Fibroblast of lung (primary cell): ENCODE measurements around the gene KRT78. TPM values are rescaled to one million over a fixed set of nuclear protein-coding genes. Genes with fewer than 3 reads are reported as not detected.

Experiments used
- DNase-seq, 2 donors: peaks; one replicate each; pipeline versions ENCODE4 v3.0.0 to v3.0.0-alpha.2; 2010; ENCODE audit warnings: low read depth in 2 of 2
- H2AFZ ChIP-seq: 2 replicates; pipeline ENCODE4 v1.5.1; 2012; ENCODE audit warnings: low read length, control low read depth, inconsistent platforms
- H3K27ac ChIP-seq: 2 replicates; pipeline ENCODE4 v1.5.1; 2011; ENCODE audit warnings: low read length, control low read depth; ENCODE audit not compliant: insufficient read depth
- H3K27me3 ChIP-seq: 2 replicates; pipeline ENCODE4 v1.5.1; 2011; ENCODE audit warnings: mild to moderate bottlenecking, low read length; ENCODE audit not compliant: control insufficient read depth, insufficient read depth
- H3K36me3 ChIP-seq: 2 replicates; pipeline ENCODE4 v1.5.1; 2011; ENCODE audit warnings: low read length; ENCODE audit not compliant: control insufficient read depth, insufficient read depth
- H3K4me1 ChIP-seq: 2 replicates; pipeline ENCODE4 v1.5.1; 2011; ENCODE audit warnings: low read length; ENCODE audit not compliant: control insufficient read depth, insufficient read depth; ENCODE audit errors: extremely low read depth
- H3K4me2 ChIP-seq: 2 replicates; pipeline ENCODE4 v1.5.1; 2011; ENCODE audit warnings: low read length, control low read depth; ENCODE audit not compliant: insufficient read depth; ENCODE audit errors: extremely low read depth
- H3K4me3 ChIP-seq, 4 experiments: fragments of 200-600 bp in 1 of 4; sonication (generic) in 1 of 4; replicated peaks in 1 of 4; 2 replicates each; pipeline ENCODE4 v1.5.1; 2011 to 2016; ENCODE audit warnings: low read length in 4 of 4, low read depth in 3 of 4, mild to moderate bottlenecking in 3 of 4, control low read depth in 2 of 4, inconsistent platforms in 1 of 4, mixed read lengths in 1 of 4; ENCODE audit not compliant: insufficient read depth in 1 of 4; ENCODE audit errors: control extremely low read depth in 1 of 4
- H3K79me2 ChIP-seq: 2 replicates; pipeline ENCODE4 v1.5.1; 2012; ENCODE audit warnings: mild to moderate bottlenecking, low read length, inconsistent platforms; ENCODE audit not compliant: control insufficient read depth, insufficient read depth
- H3K9ac ChIP-seq: 2 replicates; pipeline ENCODE4 v1.5.1; 2011; ENCODE audit warnings: mild to moderate bottlenecking, low read length, control low read depth; ENCODE audit not compliant: insufficient read depth
- H3K9me3 ChIP-seq: 2 replicates; pipeline ENCODE4 v1.5.1; 2012; ENCODE audit warnings: low read depth, low read length; ENCODE audit not compliant: control insufficient read depth, insufficient read depth
- H4K20me1 ChIP-seq: 2 replicates; pipeline ENCODE4 v1.5.1; 2011; ENCODE audit warnings: low read length; ENCODE audit not compliant: control insufficient read depth, insufficient read depth; ENCODE audit errors: extremely low read depth
- CTCF ChIP-seq, 2 donors: IDR thresholded peaks in 1 of 2; conservative IDR thresholded peaks in 1 of 2; 1 replicate in 1 of 2; 2 replicates in 1 of 2; pipeline ENCODE4 v1.5.1; 2011 to 2012; ENCODE audit warnings: low read length in 2 of 2, control low read depth in 1 of 2, inconsistent platforms in 1 of 2, low read depth in 1 of 2, mild to moderate bottlenecking in 1 of 2
- EZH2 ChIP-seq: IDR thresholded peaks from 2 replicates; pipeline ENCODE4 v1.5.1; 2012; ENCODE audit warnings: low read length, control low read depth, mild to moderate bottlenecking; ENCODE audit errors: missing control alignments
- polyA plus RNA-seq, 2 donors: library from polyadenylated mRNA; depleted of rRNA in 1 of 2; stranded (reverse) in 1 of 2; unstranded in 1 of 2; fragments of >200 nt; gene quantifications; 2 replicates each; pipeline ENCODE4 v1.2.1, GENCODE V29; 2011 to 2012; ENCODE audit warnings: missing spikeins in 1 of 2
- total RNA-seq: library from RNA; depleted of rRNA; stranded (reverse); fragments of >200 nt; gene quantifications from 2 replicates; pipeline ENCODE4 v1.2.1, GENCODE V29; 2014

KRT78 gene
- total and polyA plus RNA-seq, 2 donors (not counting 1 experiment from before 2014, with no cell fraction given) = not detected

- Histone ChIP-seq H2AFZ (no peak overlapping the region), H3K9me3 (no peaks in the 10 kb centered on the region), H3K36me3 (no peaks in the 10 kb centered on the region), H3K79me2 (no peaks in the 10 kb centered on the region), H3K27me3 (no peaks in the 10 kb centered on the region), H4K20me1 (no peaks in the 10 kb centered on the region), H3K9ac (no peak overlapping the region), H3K27ac (no peak overlapping the region), H3K4me3 (no peak overlapping the region), H3K4me2 (no peak overlapping the region), H3K4me1 (no peaks in the 10 kb centered on the region)
- no peak for DNase-seq
- no peak for TF ChIP-seq CTCF (conservative IDR thresholded peaks at IDR 0.05 in 1 of 2, IDR thresholded peaks at IDR 0.05 in 1 of 2; ENCODE audit: low read depth in 1 of 2, low read length in 2 of 2)
- TF ChIP-seq EZH2 = no peak
Observed at GRCh38 chr12:52818887-52819420, 29.8 kb downstream of the KRT78 start.

- no peak overlapping the region for H3K4me2 ChIP-seq
Observed at GRCh38 chr12:52818388-52818787, 30.4 kb downstream of the KRT78 start.

GRCh38 chr12:52817699-52818238, 31.0 kb downstream of the KRT78 start:
- Histone ChIP-seq H3K4me3 (no peak overlapping the region), H4K20me1 (no peaks in the 10 kb centered on the region)
- TF ChIP-seq CTCF (conservative IDR thresholded peaks at IDR 0.05 in 1 of 2, IDR thresholded peaks at IDR 0.05 in 1 of 2; ENCODE audit: low read depth in 1 of 2, low read length in 2 of 2) (no peak), EZH2 (no peak)

More at GRCh38 chr12:52818388-52818787, 30.4 kb downstream of the KRT78 start:
- H3K27me3 ChIP-seq = no peaks in the 10 kb centered on the region
- no peaks in the 10 kb centered on the region for H3K4me1 ChIP-seq
- H3K9ac ChIP-seq = no peak overlapping the region
- H4K20me1 ChIP-seq = no peaks in the 10 kb centered on the region
- no peak for DNase-seq
- no peaks in the 10 kb centered on the region for H3K36me3 ChIP-seq
- no peaks in the 10 kb centered on the region for H3K9me3 ChIP-seq
- no peak overlapping the region for H3K4me3 ChIP-seq
- no peak overlapping the region for H2AFZ ChIP-seq
- TF ChIP-seq EZH2 (no peak), CTCF (conservative IDR thresholded peaks at IDR 0.05 in 1 of 2, IDR thresholded peaks at IDR 0.05 in 1 of 2; ENCODE audit: low read depth in 1 of 2, low read length in 2 of 2) (no peak)
- H3K79me2 ChIP-seq = no peaks in the 10 kb centered on the region
- H3K27ac ChIP-seq = no peak overlapping the region

More at GRCh38 chr12:52817699-52818238, 31.0 kb downstream of the KRT78 start:
- Histone ChIP-seq H3K9ac (no peak overlapping the region), H3K36me3 (no peaks in the 10 kb centered on the region), H3K27me3 (no peaks in the 10 kb centered on the region), H3K4me1 (no peaks in the 10 kb centered on the region), H3K27ac (no peak overlapping the region), H3K9me3 (no peaks in the 10 kb centered on the region), H2AFZ (no peak overlapping the region), H3K79me2 (no peaks in the 10 kb centered on the region), H3K4me2 (no peak overlapping the region)
- no peak for DNase-seq
